Endothelial cell of umbilical vein (primary cell): ENCODE data around the gene SH2D3C. TPM values are rescaled to one million over a fixed set of nuclear protein-coding genes. Genes with fewer than 3 reads are reported as not detected.

Experiments used
- BruUV-seq: library from RNA; stranded (reverse); fragments of 400-500 nt; replicated peaks from 2 replicates; lab custom pipeline; 2021; lab: Mats Ljungman, UMichigan
- CTCF ChIA-PET: fragments of 300-600, 350-600 bp; sonication (Branson Sonifier 250); formaldehyde crosslinking; loops from one replicate; lab custom pipeline; 2021; ENCODE audit warnings: antibody characterized with exemption, inconsistent platforms; lab: Charles Lee
- POLR2A ChIA-PET: fragments of 300-600, 350-600 bp; sonication (Branson Sonifier 250); formaldehyde crosslinking; loops from one replicate; lab custom pipeline; 2021; ENCODE audit warnings: antibody characterized with exemption, inconsistent platforms; lab: Charles Lee
- DNase-seq: peaks from one replicate; pipeline ENCODE4 v3.0.0-alpha.2; 2011; ENCODE audit warnings: low read depth, low spot score
- FAIRE-seq: peaks from 2 replicates; lab custom pipeline; 2011; peaks lifted over from hg19 to GRCh38; lab: Jason Lieb, UNC
- H2AFZ ChIP-seq: 2 replicates; pipeline ENCODE4 v1.6.0; 2012; ENCODE audit warnings: low read depth, low read length, control low read depth, inconsistent platforms
- H3K27ac ChIP-seq: 2 replicates; pipeline ENCODE4 v1.5.1; 2011; ENCODE audit warnings: low read depth, mild to moderate bottlenecking, control low read depth, low read length, moderate library complexity; ENCODE audit not compliant: insufficient read depth
- H3K27me3 ChIP-seq, 2 experiments: 2 replicates each; pipeline versions ENCODE4 v1.6.0 to v1.6.1; 2011; ENCODE audit warnings: low read length in 2 of 2, mixed read lengths in 1 of 2; ENCODE audit not compliant: control insufficient read depth in 2 of 2, insufficient read depth in 2 of 2
- H3K36me3 ChIP-seq, 2 experiments: 2 replicates in 1 of 2; 3 replicates in 1 of 2; pipeline ENCODE4 v1.5.1; 2011; ENCODE audit warnings: low read length in 2 of 2, mild to moderate bottlenecking in 1 of 2, moderate library complexity in 1 of 2; ENCODE audit not compliant: control insufficient read depth in 2 of 2, insufficient read depth in 2 of 2; ENCODE audit errors: extremely low read depth in 1 of 2
- H3K4me1 ChIP-seq: 3 replicates; pipeline ENCODE4 v1.5.1; 2011; ENCODE audit warnings: mild to moderate bottlenecking, low read length; ENCODE audit not compliant: control insufficient read depth, insufficient read depth; ENCODE audit errors: extremely low read depth
- H3K4me2 ChIP-seq: 2 replicates; pipeline ENCODE4 v1.6.1; 2011; ENCODE audit warnings: low read length, control low read depth, mixed read lengths; ENCODE audit not compliant: insufficient read depth
- H3K4me3 ChIP-seq, 3 experiments: fragments of 200-600 bp in 1 of 3; sonication (generic), shearing (Covaris generic) in 1 of 3; replicated peaks in 1 of 3; 2 replicates each; pipeline ENCODE4 v1.5.1; 2011 to 2016; ENCODE audit warnings: control low read depth in 3 of 3, low read length in 3 of 3, mild to moderate bottlenecking in 2 of 3, inconsistent platforms in 1 of 3, low read depth in 1 of 3, moderate library complexity in 1 of 3; ENCODE audit not compliant: insufficient read depth in 1 of 3
- H3K79me2 ChIP-seq: 2 replicates; pipeline ENCODE4 v1.6.0; 2012; ENCODE audit warnings: low read length, inconsistent platforms; ENCODE audit not compliant: control insufficient read depth, insufficient read depth
- H3K9ac ChIP-seq: replicated peaks from 2 replicates; pipeline ENCODE3; 2011; ENCODE audit warnings: low read length, control low read depth; ENCODE audit not compliant: insufficient read depth; ENCODE audit errors: extremely low read depth
- H3K9me1 ChIP-seq: replicated peaks from 3 replicates; pipeline ENCODE4 v1.6.0; 2011; ENCODE audit warnings: mild to moderate bottlenecking, low read length; ENCODE audit not compliant: control insufficient read depth, insufficient read depth; ENCODE audit errors: extremely low read depth
- H3K9me3 ChIP-seq: replicated peaks from 2 replicates; pipeline ENCODE4 v1.5.1; 2012; ENCODE audit warnings: low read length, inconsistent platforms; ENCODE audit not compliant: control insufficient read depth, insufficient read depth
- H4K20me1 ChIP-seq: replicated peaks from 2 replicates; pipeline ENCODE3; 2011; ENCODE audit warnings: mild to moderate bottlenecking, low read length; ENCODE audit not compliant: control insufficient read depth, insufficient read depth; ENCODE audit errors: extremely low read depth
- CTCF ChIP-seq, 2 donors: IDR thresholded peaks; 1 replicate in 1 of 2; 2 replicates in 1 of 2; pipeline ENCODE4 v1.5.1; 2011; ENCODE audit warnings: low read length in 2 of 2, mild to moderate bottlenecking in 2 of 2, moderate library complexity in 2 of 2, control low read depth in 1 of 2, inconsistent platforms in 1 of 2, low read depth in 1 of 2; ENCODE audit not compliant: insufficient read depth in 1 of 2; ENCODE audit errors: extremely low read depth in 1 of 2
- EZH2 ChIP-seq: IDR thresholded peaks from 2 replicates; pipeline ENCODE4 v1.6.1; 2012; ENCODE audit warnings: borderline replicate concordance, low read depth, mild to moderate bottlenecking, moderate library complexity, low read length, inconsistent platforms; ENCODE audit not compliant: severe bottlenecking
- FOS ChIP-seq: IDR thresholded peaks from 2 replicates; pipeline ENCODE4 v1.6.1; 2011; ENCODE audit warnings: mild to moderate bottlenecking, low read length, moderate library complexity, borderline replicate concordance; ENCODE audit not compliant: insufficient read depth
- GATA2 ChIP-seq: IDR thresholded peaks from 2 replicates; pipeline ENCODE4 v1.7.0; 2011; ENCODE audit warnings: low read depth, mild to moderate bottlenecking, moderate library complexity, mixed read lengths, low read length; ENCODE audit not compliant: insufficient read length, insufficient read depth
- JUN ChIP-seq: IDR thresholded peaks from 2 replicates; pipeline ENCODE4 v1.6.1; 2011; ENCODE audit warnings: borderline replicate concordance, low read depth; ENCODE audit not compliant: insufficient read length, insufficient read depth
- MAX ChIP-seq: IDR thresholded peaks from 2 replicates; pipeline ENCODE4 v1.6.1; 2011; ENCODE audit not compliant: insufficient read depth, insufficient read length
- MYC ChIP-seq: IDR thresholded peaks from one replicate; pipeline ENCODE4 v1.6.1; 2011; ENCODE audit warnings: mild to moderate bottlenecking, low read depth, low read length
- POLR2A ChIP-seq: IDR thresholded peaks from 2 replicates; pipeline ENCODE4 v1.6.1; 2012; ENCODE audit warnings: low read depth, mild to moderate bottlenecking, control low read depth, low read length
- POLR2AphosphoS5 ChIP-seq: IDR thresholded peaks from 2 replicates; pipeline ENCODE4 v1.6.1; 2012; ENCODE audit warnings: low read depth, mild to moderate bottlenecking, control low read depth, low read length, moderate library complexity; ENCODE audit not compliant: insufficient read depth
- dilution Hi-C: fragments of 300-500 bp; cut with MboI; formaldehyde crosslinking; loops from one replicate; pipeline ENCODE4 v1.15.0; 2019; ENCODE audit warnings: low sequenced_read_pairs; ENCODE audit not compliant: extremely low pct_ligation_motif_present
- intact Hi-C: fragments of 100-400 bp; cut with micrococcal nuclease; formaldehyde crosslinking; loops from one replicate; pipeline ENCODE4 v1.10.0; 2022
- polyA plus RNA-seq, 4 experiments: library from polyadenylated mRNA; depleted of rRNA in 3 of 4; stranded (reverse) in 3 of 4; unstranded in 1 of 4; fragments of >200 nt; gene quantifications; 2 replicates each; pipeline versions ENCODE4 v1.2.1 to v1.2.3, GENCODE V29; 2011 to 2012; ENCODE audit warnings: missing spikeins in 1 of 4
- total RNA-seq: library from RNA; stranded (reverse); gene quantifications from 2 replicates; pipeline ENCODE4 v1.2.3, GENCODE V29; 2021

Gene SH2D3C
- total and polyA plus RNA-seq, 2 donors (not counting 3 experiments of a cell fraction or from before 2014, with no cell fraction given), result 95.0 to 173 TPM

- TF ChIP-seq POLR2A (no peak), MYC (no peak), FOS (no peak), EZH2 (no peak), CTCF (IDR thresholded peaks at IDR 0.05; ENCODE audit: extremely low read depth in 1 of 2, insufficient read depth in 1 of 2, low read depth in 1 of 2, low read length in 2 of 2) (no peak), GATA2 (no peak), POLR2AphosphoS5 (no peak), MAX (no peak), JUN (no peak)
- peaks cover 25 to 43% of the 10 kb centered on the region in 2 experiments for H3K36me3 ChIP-seq
- no peaks in the 10 kb centered on the region for H3K9me3 ChIP-seq
- no peak overlapping the region for H3K4me3 ChIP-seq
- no peak overlapping the region for H2AFZ ChIP-seq
- DNase-seq (no peak), FAIRE-seq (no peak)
- no peaks in the 10 kb centered on the region for H3K79me2 ChIP-seq
- CTCF ChIA-PET, result interaction anchor here (1.4 to 1.7 kb wide), 2 partner anchors 24 to 46 kb away, joined by 3 to 5 read pairs; partner anchors contain the start of gene CDK9
- no peak overlapping the region for H3K27ac ChIP-seq
- BruUV-seq, result no TSS peak
- POLR2A ChIA-PET, result interaction anchor here (0.7 to 0.9 kb wide), 2 partner anchors 24 to 39 kb away, joined by 3 read pairs; no protein-coding TSS in a partner anchor
- H4K20me1 ChIP-seq, result no peaks in the 10 kb centered on the region
- H3K9me1 ChIP-seq, result no peaks in the 10 kb centered on the region
- intact Hi-C loops (loop anchor here (1.0 kb wide), 1 partner anchor 131 kb away; no protein-coding TSS in a partner anchor), dilution Hi-C loops (no loop called here)
- H3K4me1 ChIP-seq, result peaks cover 6% of the 10 kb centered on the region
- H3K4me2 ChIP-seq, result no peak overlapping the region
- no peak overlapping the region for H3K9ac ChIP-seq
- H3K27me3 ChIP-seq, result no peaks in the 10 kb centered on the region
These were observed 38.7 kb downstream of the SH2D3C start for GRCh38 chr9:127739614-127740330.
